ENCODE data around the gene WSCD2. TPM values are rescaled to one million over a fixed set of nuclear protein-coding genes. Genes with fewer than 3 reads are reported as not detected.

WSCD2 gene
- total RNA-seq, 1 experiment from 2014 or later = not detected

- intact Hi-C loops (cut with micrococcal nuclease; ENCODE audit: unreplicated experiment) = no loop called here
- peaks cover 8% of the 10 kb centered on the region for H3K27me3 Mint-ChIP-seq (ENCODE audit: insufficient read depth, unreplicated experiment)
- Histone ChIP-seq H3K4me1 (0 out of 2 replicates have a peak, but pooled peaks cover 3% of the 10 kb centered on the region), H3K4me3 (ENCODE audit: low read depth, low read length) (no peak overlapping the region), H3K36me3 (ENCODE audit: control insufficient read depth, insufficient read depth, low read length) (no peaks in the 10 kb centered on the region), H3K9me3 (no peaks in the 10 kb centered on the region), H3K27me3 (replicated peaks; ENCODE audit: control insufficient read depth, insufficient read depth, low read length) (no peaks in the 10 kb centered on the region)
- no peak overlapping the region for H3K27ac Mint-ChIP-seq (ENCODE audit: unreplicated experiment)
- BruUV-seq (replicated peaks) = no TSS peak
- no peaks in the 10 kb centered on the region for H3K4me1 Mint-ChIP-seq (ENCODE audit: low read depth, unreplicated experiment)
- no peaks in the 10 kb centered on the region for H3K9me3 Mint-ChIP-seq (ENCODE audit: unreplicated experiment)
- ChIA-PET CTCF (no interaction called here), POLR2A (no interaction called here)
- DNase-seq = no peak
- no peak overlapping the region for H3K4me3 Mint-ChIP-seq (ENCODE audit: unreplicated experiment)
- TF ChIP-seq, protein P1, sequence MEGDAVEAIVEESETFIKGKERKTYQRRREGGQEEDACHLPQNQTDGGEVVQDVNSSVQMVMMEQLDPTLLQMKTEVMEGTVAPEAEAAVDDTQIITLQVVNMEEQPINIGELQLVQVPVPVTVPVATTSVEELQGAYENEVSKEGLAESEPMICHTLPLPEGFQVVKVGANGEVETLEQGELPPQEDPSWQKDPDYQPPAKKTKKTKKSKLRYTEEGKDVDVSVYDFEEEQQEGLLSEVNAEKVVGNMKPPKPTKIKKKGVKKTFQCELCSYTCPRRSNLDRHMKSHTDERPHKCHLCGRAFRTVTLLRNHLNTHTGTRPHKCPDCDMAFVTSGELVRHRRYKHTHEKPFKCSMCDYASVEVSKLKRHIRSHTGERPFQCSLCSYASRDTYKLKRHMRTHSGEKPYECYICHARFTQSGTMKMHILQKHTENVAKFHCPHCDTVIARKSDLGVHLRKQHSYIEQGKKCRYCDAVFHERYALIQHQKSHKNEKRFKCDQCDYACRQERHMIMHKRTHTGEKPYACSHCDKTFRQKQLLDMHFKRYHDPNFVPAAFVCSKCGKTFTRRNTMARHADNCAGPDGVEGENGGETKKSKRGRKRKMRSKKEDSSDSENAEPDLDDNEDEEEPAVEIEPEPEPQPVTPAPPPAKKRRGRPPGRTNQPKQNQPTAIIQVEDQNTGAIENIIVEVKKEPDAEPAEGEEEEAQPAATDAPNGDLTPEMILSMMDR (IDR thresholded peaks at IDR 0.05; ENCODE audit: insufficient read depth in 1 of 2, low read depth in 1 of 2, low read length in 1 of 2, severe bottlenecking in 1 of 2, unreplicated experiment in 1 of 2) = no peak
- H3K36me3 Mint-ChIP-seq (ENCODE audit: insufficient read depth, unreplicated experiment) = no peaks in the 10 kb centered on the region
Measured at GRCh38 chr12:108270849-108271143, 141.7 kb downstream of the WSCD2 start.

DNA sequence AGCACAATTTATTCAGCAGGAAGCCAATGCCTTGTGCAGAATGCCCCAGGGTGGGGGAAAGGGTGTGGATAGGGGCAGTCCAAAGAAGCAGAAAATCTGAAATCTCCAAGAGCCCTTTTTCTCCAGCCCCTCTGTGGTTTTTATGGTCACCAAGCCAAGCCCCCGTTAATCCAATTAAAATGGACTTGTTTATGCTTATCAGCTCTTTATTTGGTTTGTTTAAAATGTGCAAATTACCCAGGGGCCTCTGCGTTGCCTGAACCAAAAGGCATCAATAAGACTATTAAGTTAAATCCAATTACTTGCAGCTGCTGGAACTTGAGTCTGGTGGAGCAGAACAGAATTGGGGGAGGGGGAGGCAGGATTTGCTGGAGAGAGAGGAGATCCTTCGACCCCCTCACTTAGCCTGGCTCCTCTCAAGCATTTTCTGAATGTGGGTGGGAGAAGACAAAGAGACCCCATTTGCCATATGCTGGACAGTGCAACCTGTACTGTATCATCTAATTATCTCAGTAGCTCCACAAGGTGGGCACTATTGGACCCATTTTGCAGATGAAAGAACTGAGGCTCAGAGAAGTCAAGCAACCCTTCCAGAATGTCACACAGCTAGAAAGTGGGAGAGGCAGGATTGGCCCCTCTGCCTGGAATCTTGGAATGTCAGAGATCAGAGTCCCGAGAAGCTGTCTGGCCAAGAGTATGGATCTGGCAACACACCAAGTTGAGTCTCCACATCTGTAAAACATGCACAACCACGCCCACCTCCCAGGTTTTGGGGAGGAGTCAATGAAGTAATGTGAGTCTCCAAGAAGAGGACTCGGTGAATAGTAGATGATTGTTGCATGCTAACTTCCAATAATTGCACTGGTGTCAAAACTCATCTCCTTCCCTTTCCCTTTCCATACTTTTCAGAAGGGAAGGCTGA lies 143.1 kb downstream of the WSCD2 start:
- Histone ChIP-seq H3K4me1 (0 out of 2 replicates have a peak, but pooled peaks cover 3% of the 10 kb centered on the region), H3K36me3 (ENCODE audit: control insufficient read depth, insufficient read depth, low read length) (no peaks in the 10 kb centered on the region), H3K27me3 (replicated peaks; ENCODE audit: control insufficient read depth, insufficient read depth, low read length) (no peaks in the 10 kb centered on the region), H3K9me3 (no peaks in the 10 kb centered on the region), H3K4me3 (ENCODE audit: low read depth, low read length) (no peak overlapping the region)
- TF ChIP-seq, protein P1 (IDR thresholded peaks at IDR 0.05; ENCODE audit: insufficient read depth in 1 of 2, low read depth in 1 of 2, low read length in 1 of 2, severe bottlenecking in 1 of 2, unreplicated experiment in 1 of 2) = no peak
- Mint-ChIP-seq H3K27ac (ENCODE audit: unreplicated experiment) (no peak overlapping the region), H3K36me3 (ENCODE audit: insufficient read depth, unreplicated experiment) (no peaks in the 10 kb centered on the region), H3K27me3 (ENCODE audit: insufficient read depth, unreplicated experiment) (peaks cover 4% of the 10 kb centered on the region), H3K9me3 (ENCODE audit: unreplicated experiment) (peaks cover under 1% of the 10 kb centered on the region), H3K4me3 (ENCODE audit: unreplicated experiment) (no peak overlapping the region), H3K4me1 (ENCODE audit: low read depth, unreplicated experiment) (no peaks in the 10 kb centered on the region)
- ChIA-PET CTCF (no interaction called here), POLR2A (no interaction called here)
- intact Hi-C loops (cut with micrococcal nuclease; ENCODE audit: unreplicated experiment) = no loop called here
- no peak for DNase-seq
- BruUV-seq (replicated peaks) = no TSS peak

- Histone ChIP-seq H3K9me3 (no peaks in the 10 kb centered on the region), H3K36me3 (ENCODE audit: control insufficient read depth, insufficient read depth, low read length) (no peaks in the 10 kb centered on the region), H3K27me3 (replicated peaks; ENCODE audit: control insufficient read depth, insufficient read depth, low read length) (no peaks in the 10 kb centered on the region), H3K4me3 (ENCODE audit: low read depth, low read length) (no peak overlapping the region), H3K4me1 (0 out of 2 replicates have a peak, but pooled peaks cover 3% of the 10 kb centered on the region)
- no peaks in the 10 kb centered on the region for H3K36me3 Mint-ChIP-seq (ENCODE audit: insufficient read depth, unreplicated experiment)
- H3K4me1 Mint-ChIP-seq (ENCODE audit: low read depth, unreplicated experiment) = no peaks in the 10 kb centered on the region
- no peak overlapping the region for H3K27ac Mint-ChIP-seq (ENCODE audit: unreplicated experiment)
- no peak for DNase-seq
- H3K27me3 Mint-ChIP-seq (ENCODE audit: insufficient read depth, unreplicated experiment) = peaks cover 10% of the 10 kb centered on the region
- POLR2A ChIA-PET = no interaction called here
- CTCF ChIA-PET = no interaction called here
- H3K9me3 Mint-ChIP-seq (ENCODE audit: unreplicated experiment) = peaks cover 9% of the 10 kb centered on the region
- no peak overlapping the region for H3K4me3 Mint-ChIP-seq (ENCODE audit: unreplicated experiment)
- BruUV-seq (replicated peaks) = no TSS peak
- TF ChIP-seq, protein P1 (IDR thresholded peaks at IDR 0.05; ENCODE audit: insufficient read depth in 1 of 2, low read depth in 1 of 2, low read length in 1 of 2, severe bottlenecking in 1 of 2, unreplicated experiment in 1 of 2) = no peak
- intact Hi-C loops (cut with micrococcal nuclease; ENCODE audit: unreplicated experiment) = no loop called here
Measured at GRCh38 chr12:108273217-108273616, 144.1 kb downstream of the WSCD2 start.
